Transverse colon (tissue), 3 donors: ENCODE data around the gene DYNLT3.

Source experiments
- EP300 ChIP-seq: sonication (generic); formaldehyde crosslinking; IDR thresholded peaks from one replicate; pipeline ENCODE4 v1.6.1; 2017; ENCODE audit warnings: antibody characterized with exemption, low read depth
- POLR2A ChIP-seq: fragments of 450-650 bp; IDR thresholded peaks from one replicate; pipeline ENCODE4 v1.6.1; 2016; ENCODE audit warnings: antibody characterized with exemption, mild to moderate bottlenecking, moderate library complexity
- TF ChIP-seq, protein P1 (sequence below), 5 experiments: fragments of 200-600 bp in 3 of 5; fragments of 450-650 bp in 2 of 5; sonication (generic) in 3 of 5; IDR thresholded peaks; 1 replicate in 2 of 5; 2 replicates in 3 of 5; pipeline ENCODE4 v1.5.1; 2016 to 2017; ENCODE audit warnings: antibody characterized with exemption in 5 of 5, inconsistent platforms in 3 of 5, mild to moderate bottlenecking in 2 of 5, moderate library complexity in 1 of 5

DNA sequence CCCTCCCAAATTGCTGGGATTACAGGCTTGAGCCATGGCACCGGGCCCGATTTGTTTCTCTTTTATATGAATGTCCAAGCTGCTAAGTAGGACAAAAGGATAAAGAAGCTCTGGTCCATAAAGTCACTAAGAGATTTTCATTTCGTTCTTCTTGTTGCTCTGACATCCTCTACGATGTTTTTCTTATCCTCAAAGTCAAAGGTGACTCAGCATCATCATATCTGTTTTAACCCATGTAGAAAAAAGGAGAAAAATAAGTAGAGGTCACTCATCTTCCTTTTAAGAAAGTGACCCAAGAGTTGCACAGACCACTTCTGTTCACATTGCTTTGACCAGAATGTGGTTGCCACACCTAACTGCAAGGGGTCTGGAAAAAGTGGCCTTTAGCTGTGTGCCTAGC lies 29.3 kb upstream of the DYNLT3 start:
- TF ChIP-seq POLR2A (no peak), EP300 (no peak)
- TF ChIP-seq, protein P1, sequence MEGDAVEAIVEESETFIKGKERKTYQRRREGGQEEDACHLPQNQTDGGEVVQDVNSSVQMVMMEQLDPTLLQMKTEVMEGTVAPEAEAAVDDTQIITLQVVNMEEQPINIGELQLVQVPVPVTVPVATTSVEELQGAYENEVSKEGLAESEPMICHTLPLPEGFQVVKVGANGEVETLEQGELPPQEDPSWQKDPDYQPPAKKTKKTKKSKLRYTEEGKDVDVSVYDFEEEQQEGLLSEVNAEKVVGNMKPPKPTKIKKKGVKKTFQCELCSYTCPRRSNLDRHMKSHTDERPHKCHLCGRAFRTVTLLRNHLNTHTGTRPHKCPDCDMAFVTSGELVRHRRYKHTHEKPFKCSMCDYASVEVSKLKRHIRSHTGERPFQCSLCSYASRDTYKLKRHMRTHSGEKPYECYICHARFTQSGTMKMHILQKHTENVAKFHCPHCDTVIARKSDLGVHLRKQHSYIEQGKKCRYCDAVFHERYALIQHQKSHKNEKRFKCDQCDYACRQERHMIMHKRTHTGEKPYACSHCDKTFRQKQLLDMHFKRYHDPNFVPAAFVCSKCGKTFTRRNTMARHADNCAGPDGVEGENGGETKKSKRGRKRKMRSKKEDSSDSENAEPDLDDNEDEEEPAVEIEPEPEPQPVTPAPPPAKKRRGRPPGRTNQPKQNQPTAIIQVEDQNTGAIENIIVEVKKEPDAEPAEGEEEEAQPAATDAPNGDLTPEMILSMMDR (IDR thresholded peaks at IDR 0.05), result no peak
